Measurements from ENCODE around the gene ACYP2.

Gene ACYP2

DNA sequence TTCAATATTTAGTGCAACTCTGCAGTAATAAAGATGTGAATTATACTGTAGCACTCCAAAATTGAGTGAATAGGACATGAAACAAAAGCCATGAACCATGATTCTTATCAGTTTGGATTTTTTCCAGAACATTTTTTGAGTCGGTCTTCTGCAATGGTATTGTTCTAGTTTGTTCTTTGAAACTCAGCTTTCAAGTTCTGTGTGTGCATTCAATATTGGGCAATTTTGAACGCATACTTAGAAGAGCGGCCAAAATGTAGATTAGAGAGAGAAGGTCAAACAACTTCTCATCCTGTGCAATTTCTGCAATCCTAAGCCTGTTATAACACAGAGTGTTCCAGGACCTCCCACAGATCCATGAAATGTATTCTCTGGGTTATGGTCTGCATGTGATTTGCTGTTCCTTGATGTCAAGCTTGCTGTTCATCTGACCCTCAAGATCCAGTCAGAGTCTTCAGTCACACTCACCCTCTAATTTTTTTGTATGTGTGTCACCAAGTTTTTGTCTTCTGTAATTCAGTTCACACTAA lies 92.3 kb downstream of the ACYP2 start:
- Histone ChIP-seq H3K27ac (peak overlapping the region in 8 of 21 experiments; percentile 4 to 46 (median 34)), H3K4me3 (no peak overlapping the region)

DNA sequence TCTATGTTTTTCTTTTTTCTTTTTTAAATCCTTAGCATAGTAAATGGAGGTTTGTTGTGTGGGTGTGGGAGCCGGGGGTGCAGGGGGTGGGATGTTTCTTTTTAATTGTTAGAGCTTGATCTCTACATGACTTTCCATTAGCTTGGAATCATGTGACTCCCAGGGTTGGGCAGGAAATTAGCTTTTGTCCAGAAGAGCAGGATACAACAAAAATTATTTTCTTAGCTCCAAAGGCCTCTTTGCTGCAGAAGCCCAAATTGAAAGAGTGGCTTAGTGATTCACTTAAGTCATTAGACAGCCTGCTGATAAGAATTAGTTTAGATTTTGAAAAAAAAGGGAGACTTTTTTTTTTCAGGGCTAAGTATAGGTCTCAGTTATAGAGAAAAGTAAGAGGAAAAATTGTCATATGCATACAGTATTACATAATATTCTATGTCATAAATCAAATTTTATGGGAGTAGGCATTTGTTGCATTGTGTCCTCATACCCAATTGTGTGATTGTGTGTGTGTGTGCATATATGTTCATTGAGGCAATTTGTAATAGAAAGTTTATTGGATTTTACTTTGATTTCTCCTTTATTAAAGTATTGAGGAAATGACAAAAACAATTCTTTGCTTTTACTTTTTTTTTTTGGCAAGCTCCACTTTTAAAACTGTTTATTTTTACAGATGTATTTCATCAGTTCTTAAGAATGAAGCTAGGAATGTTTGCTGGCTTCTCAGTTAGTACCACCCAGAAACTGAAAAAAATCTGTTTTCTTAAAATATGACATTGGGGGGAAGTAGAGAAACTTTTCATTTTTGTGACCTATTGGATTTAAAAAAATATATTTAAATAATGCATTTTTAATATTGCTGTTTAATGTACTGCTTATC lies 93.2 kb downstream of the ACYP2 start:
- Histone ChIP-seq H3K4me3 (no peak overlapping the region), H3K27ac (peak overlapping the region in 8 of 21 experiments; percentile 4 to 46 (median 34))

DNA sequence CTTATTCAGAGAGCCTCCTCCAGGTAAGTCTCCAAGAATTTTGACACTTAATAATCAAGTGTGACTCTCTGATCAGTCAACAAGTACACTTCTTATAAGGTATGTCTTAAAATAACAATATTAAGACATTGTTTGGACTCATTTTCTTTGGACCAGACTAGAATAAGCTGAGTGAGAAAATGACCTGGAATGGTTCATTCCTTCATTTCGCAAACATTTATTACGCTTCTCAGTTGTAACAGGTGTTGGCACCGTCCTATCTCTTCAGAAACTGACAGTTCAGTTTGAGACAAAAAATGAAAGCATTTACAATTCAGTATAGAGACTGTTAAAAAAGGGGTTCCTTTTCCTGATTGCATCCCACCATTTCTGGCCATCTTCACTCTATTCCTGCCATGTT lies 94.0 kb downstream of the ACYP2 start:
- no peak overlapping the region for H3K4me3 ChIP-seq
- peak overlapping the region in 1 of 21 experiments; percentile 40 for H3K27ac ChIP-seq

- Histone ChIP-seq H3K4me3 (no peak overlapping the region), H3K27ac (no peak overlapping the region)
Observed at GRCh38 chr2:54212456-54212855, 97.0 kb downstream of the ACYP2 start.

GRCh38 chr2:54213082-54213481 lies 97.7 kb downstream of the ACYP2 start:
- H3K4me3 ChIP-seq: no peak overlapping the region
- H3K27ac ChIP-seq: no peak overlapping the region

DNA sequence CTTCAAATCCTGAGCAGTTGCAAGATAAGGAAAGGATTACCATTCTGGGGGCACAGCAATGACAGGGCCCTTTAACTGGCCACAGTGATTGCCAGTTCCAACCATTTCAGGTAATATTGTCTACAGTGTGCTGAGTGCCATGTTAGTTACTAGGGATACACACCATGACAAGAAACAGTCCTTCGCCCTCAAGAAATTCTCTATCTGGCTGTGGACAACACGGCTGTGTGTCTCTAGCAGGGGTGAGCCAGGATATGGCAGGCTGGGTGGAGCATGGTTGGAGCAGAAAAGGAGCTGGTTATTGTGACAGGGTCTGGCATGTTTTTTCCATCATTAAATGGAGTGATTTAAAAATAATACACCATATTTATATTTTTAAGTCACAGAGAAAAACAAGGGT lies 109.6 kb downstream of the ACYP2 start:
- H3K4me3 ChIP-seq: no peak overlapping the region
- H3K27ac ChIP-seq: no peak overlapping the region

- no peak overlapping the region for H3K27ac ChIP-seq
- no peak overlapping the region for H3K4me3 ChIP-seq
Observed at GRCh38 chr2:54226260-54226659, 110.8 kb downstream of the ACYP2 start.

DNA sequence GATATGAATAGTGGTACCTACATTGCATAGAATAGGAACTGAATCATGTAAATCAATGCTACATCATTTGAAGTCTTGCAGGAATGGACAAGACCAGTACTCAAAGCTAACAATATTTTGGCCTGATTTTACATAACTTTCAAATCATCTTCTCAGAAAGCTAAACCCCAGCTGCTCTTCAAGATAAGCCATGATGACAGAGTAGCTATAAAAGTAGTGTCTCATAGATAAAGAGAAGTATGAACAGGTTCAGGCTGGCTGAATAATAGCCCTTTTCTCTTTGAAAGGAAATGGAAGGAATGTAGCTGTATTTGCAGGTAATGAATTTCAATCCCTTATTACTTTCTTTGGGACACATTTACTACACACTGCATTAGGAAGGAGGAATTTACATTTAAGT lies 112.4 kb downstream of the ACYP2 start:
- Histone ChIP-seq H3K27ac (no peak overlapping the region), H3K4me3 (no peak overlapping the region)

DNA sequence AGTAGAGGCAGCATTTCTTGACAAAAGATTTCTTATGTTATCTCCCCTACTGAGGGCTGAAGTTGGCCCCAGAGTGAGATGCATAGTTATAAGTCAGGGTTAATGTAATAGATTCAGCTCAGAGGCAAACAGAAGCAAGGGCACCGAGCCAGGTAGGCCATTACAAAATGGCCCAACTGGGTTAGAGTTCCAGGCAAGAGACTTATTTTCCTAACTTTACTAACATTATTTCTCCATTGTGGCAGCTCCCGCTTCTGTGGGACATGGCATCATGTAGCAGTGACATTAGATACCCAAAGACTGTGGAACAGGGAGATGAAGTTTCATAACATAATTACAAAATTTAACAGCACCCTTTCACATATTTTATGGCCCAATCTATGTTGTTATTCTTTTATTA lies 113.5 kb downstream of the ACYP2 start:
- no peak overlapping the region for H3K4me3 ChIP-seq
- H3K27ac ChIP-seq: peak overlapping the region in 1 of 21 experiments; percentile 18

GRCh38 chr2:54233832-54234649 lies 118.6 kb downstream of the ACYP2 start:
- Histone ChIP-seq H3K4me3 (no peak overlapping the region), H3K27ac (no peak overlapping the region)

- no peak overlapping the region for H3K27ac ChIP-seq
- no peak overlapping the region for H3K4me3 ChIP-seq
Observed at GRCh38 chr2:54237428-54237827, 122.0 kb downstream of the ACYP2 start.

- Histone ChIP-seq H3K27ac (peak overlapping the region in 2 of 21 experiments; percentile 6 to 11), H3K4me3 (no peak overlapping the region)
Observed at GRCh38 chr2:54239427-54239826, 124.0 kb downstream of the ACYP2 start.

DNA sequence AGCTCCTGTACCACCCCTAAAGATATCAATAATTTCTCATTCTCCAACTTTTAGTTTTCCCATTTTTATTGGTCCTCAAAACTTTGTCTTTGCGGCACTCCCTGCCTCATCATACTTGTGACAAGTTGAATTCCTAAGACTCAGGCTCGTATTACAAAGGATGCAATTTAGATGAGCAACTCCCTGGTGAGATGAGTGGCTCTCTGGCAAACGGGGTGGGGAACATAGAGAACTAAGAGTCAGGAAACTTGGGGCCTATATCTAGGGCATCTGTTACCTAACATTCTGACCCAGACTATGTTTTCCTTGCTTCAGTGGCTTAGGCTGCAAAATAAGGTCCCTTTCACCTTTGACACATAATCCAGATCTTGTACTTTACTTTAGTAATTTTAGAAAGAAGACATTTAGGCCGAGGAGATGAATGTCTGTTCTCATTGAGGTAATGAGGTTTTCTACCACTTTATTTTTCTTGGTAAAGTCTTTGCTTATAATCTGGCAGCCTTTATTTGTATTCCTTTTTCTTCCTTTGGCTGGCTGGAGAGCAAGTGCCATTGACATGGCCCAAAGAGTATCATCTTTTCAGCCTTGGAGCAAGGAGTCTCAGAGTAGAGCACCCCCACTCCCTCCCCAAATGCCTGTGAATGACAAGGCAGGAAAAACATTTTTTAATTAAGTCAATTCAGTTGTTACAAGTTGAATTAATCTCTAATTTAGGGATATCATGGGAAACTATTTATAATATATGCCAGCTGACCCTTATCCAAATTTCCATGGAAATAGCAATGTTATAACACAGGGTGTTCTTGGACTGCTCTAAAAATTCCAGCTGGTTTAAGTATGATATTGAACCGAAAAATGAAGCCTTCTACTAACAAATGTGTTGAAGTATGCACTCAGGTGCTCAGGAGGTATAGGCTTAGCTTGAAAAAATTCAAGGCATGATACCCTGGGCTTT lies 125.4 kb downstream of the ACYP2 start:
- no peak overlapping the region for H3K4me3 ChIP-seq
- H3K27ac ChIP-seq: peak overlapping the region in 3 of 21 experiments; percentile 11 to 37 (median 12)

GRCh38 chr2:54247115-54247514 lies 131.7 kb downstream of the ACYP2 start:
- H3K27ac ChIP-seq: no peak overlapping the region
- H3K4me3 ChIP-seq: no peak overlapping the region

GRCh38 chr2:54249629-54250028 lies 134.2 kb downstream of the ACYP2 start:
- Histone ChIP-seq H3K27ac (no peak overlapping the region), H3K4me3 (no peak overlapping the region)

DNA sequence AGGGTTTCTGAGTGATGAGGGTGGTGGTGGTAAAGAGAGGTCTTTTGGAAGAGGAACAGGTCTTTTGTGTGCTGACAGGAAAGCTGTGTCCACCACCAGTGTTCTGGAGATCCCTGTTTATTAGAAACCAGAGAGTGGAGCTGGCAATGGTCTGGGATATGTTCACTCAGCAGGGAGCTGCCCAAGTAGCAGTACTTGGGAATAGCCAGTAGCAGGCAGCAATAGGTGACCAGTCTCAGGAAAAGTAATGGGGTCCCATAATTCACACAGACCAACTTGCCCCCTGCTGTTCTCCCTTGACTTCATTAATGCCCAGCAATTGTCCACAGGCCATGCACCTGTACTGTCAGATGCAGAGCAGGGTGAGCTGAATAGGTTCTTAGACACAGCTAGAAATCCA lies 138.8 kb downstream of the ACYP2 start:
- no peak overlapping the region for H3K27ac ChIP-seq
- no peak overlapping the region for H3K4me3 ChIP-seq

- H3K4me3 ChIP-seq: no peak overlapping the region
- H3K27ac ChIP-seq: no peak overlapping the region
Observed at GRCh38 chr2:54255230-54256090, 140.0 kb downstream of the ACYP2 start.

- no peak within 1 kb of the TSS for H3K4me3 ChIP-seq
Observed at GRCh38 chr2:54256091-54256694, 140.8 kb downstream of the ACYP2 start, which contains the start of gene TSPYL6. Gene TSPYL6 (minus strand): TSS chr2:54256229. CDS start chr2:54256151, 78 bp downstream.

More at GRCh38 chr2:54256091-54256694, 140.8 kb downstream of the ACYP2 start, which contains the start of gene TSPYL6:
- H3K27ac ChIP-seq: no peak within 1 kb of the TSS
